SK-N-SH (cell line): ENCODE measurements around the gene CYBC1.

Experiments
- CTCF ChIP-seq: fragments of 200-600 bp; sonication (generic); IDR thresholded peaks from 2 replicates; pipeline ENCODE4 v1.6.1; 2017; ENCODE audit warnings: antibody characterized with exemption, mild to moderate bottlenecking, moderate library complexity
- ELF1 ChIP-seq: IDR thresholded peaks from 2 replicates; pipeline ENCODE4 v1.4.0; 2012
- EP300 ChIP-seq, 2 experiments: IDR thresholded peaks; 2 replicates each; pipeline versions ENCODE4 v1.4.0 to v1.6.1; 2012; ENCODE audit warnings: borderline replicate concordance in 1 of 2, low read depth in 1 of 2, low read length in 1 of 2
- EZH2phosphoT487 ChIP-seq: fragments of 200-600 bp; sonication (generic); IDR thresholded peaks from 2 replicates; pipeline ENCODE4 v1.6.1; 2017; ENCODE audit warnings: low read depth, mixed run types, mild to moderate bottlenecking, antibody characterized with exemption, moderate library complexity, borderline replicate concordance
- JUND ChIP-seq: IDR thresholded peaks from 2 replicates; pipeline ENCODE4 v1.4.0; 2012
- PBX3 ChIP-seq: IDR thresholded peaks from 2 replicates; pipeline ENCODE4; 2012
- POLR2AphosphoS5 ChIP-seq: IDR thresholded peaks from 2 replicates; pipeline ENCODE4 v1.6.1; 2012; ENCODE audit warnings: low read depth, low read length
- RAD21 ChIP-seq: IDR thresholded peaks from 2 replicates; pipeline ENCODE4 v1.6.1; 2012; ENCODE audit warnings: mild to moderate bottlenecking, low read length
- TAF1 ChIP-seq: IDR thresholded peaks from 2 replicates; pipeline ENCODE4 v1.6.1; 2012; ENCODE audit warnings: low read depth, mild to moderate bottlenecking, low read length, moderate library complexity, borderline replicate concordance

GRCh38 chr17:82419540-82419939 is 31.0 kb downstream of the CYBC1 start:
- no peak for TF ChIP-seq CTCF
- TF ChIP-seq EP300 (IDR thresholded peaks at IDR 0.05; ENCODE audit: borderline replicate concordance in 1 of 2, low read depth in 1 of 2, low read length in 1 of 2) = no peak
- no peak for TF ChIP-seq POLR2AphosphoS5
- no peak for TF ChIP-seq RAD21
- no peak for TF ChIP-seq JUND
- no peak for TF ChIP-seq EZH2phosphoT487
- TF ChIP-seq PBX3 = no peak
- no peak for TF ChIP-seq TAF1
- no peak for TF ChIP-seq ELF1
